Progenitor cell of endocrine pancreas (in vitro differentiated cells): ENCODE results near the gene SLC6A6. TPM values are rescaled to one million over a fixed set of nuclear protein-coding genes. Genes with fewer than 3 reads are reported as not detected.

Experiments
- DNase-seq: peaks from one replicate; pipeline ENCODE4 v3.0.0; 2021; ENCODE audit warnings: low spot score; ENCODE audit not compliant: unreplicated experiment
- H3K27ac Mint-ChIP-seq: 2 replicates; pipeline ENCODE4 v1.8.0; 2021; ENCODE audit warnings: mild to moderate bottlenecking, moderate library complexity, mixed read lengths
- H3K27me3 Mint-ChIP-seq: 2 replicates; pipeline ENCODE4 v1.8.0; 2021; ENCODE audit warnings: mixed read lengths
- H3K36me3 Mint-ChIP-seq: 2 replicates; pipeline ENCODE4 v1.8.0; 2022; ENCODE audit warnings: mixed read lengths; ENCODE audit not compliant: insufficient read depth
- H3K4me1 Mint-ChIP-seq: 2 replicates; pipeline ENCODE4 v1.8.0; 2021; ENCODE audit warnings: low read depth, mixed read lengths
- H3K4me3 Mint-ChIP-seq: 2 replicates; pipeline ENCODE4 v1.8.0; 2021; ENCODE audit warnings: low read depth, mild to moderate bottlenecking, moderate library complexity, mixed read lengths
- H3K9me3 Mint-ChIP-seq: 2 replicates; pipeline ENCODE4 v1.8.0; 2021; ENCODE audit warnings: low read depth, mixed read lengths
- total RNA-seq: library from RNA; stranded (reverse); gene quantifications from 2 replicates; pipeline ENCODE4 v1.2.1, GENCODE V29; 2021
- TF ChIP-seq, protein P1 (sequence below): fragments of 200-600 bp; sonication (generic); IDR thresholded peaks from one replicate; pipeline ENCODE4 v1.5.0; 2021; ENCODE audit warnings: antibody characterized with exemption, mild to moderate bottlenecking; ENCODE audit not compliant: unreplicated experiment

The SLC6A6 gene
- total RNA-seq, 1 donor from 2014 or later = 23.8 TPM

DNA sequence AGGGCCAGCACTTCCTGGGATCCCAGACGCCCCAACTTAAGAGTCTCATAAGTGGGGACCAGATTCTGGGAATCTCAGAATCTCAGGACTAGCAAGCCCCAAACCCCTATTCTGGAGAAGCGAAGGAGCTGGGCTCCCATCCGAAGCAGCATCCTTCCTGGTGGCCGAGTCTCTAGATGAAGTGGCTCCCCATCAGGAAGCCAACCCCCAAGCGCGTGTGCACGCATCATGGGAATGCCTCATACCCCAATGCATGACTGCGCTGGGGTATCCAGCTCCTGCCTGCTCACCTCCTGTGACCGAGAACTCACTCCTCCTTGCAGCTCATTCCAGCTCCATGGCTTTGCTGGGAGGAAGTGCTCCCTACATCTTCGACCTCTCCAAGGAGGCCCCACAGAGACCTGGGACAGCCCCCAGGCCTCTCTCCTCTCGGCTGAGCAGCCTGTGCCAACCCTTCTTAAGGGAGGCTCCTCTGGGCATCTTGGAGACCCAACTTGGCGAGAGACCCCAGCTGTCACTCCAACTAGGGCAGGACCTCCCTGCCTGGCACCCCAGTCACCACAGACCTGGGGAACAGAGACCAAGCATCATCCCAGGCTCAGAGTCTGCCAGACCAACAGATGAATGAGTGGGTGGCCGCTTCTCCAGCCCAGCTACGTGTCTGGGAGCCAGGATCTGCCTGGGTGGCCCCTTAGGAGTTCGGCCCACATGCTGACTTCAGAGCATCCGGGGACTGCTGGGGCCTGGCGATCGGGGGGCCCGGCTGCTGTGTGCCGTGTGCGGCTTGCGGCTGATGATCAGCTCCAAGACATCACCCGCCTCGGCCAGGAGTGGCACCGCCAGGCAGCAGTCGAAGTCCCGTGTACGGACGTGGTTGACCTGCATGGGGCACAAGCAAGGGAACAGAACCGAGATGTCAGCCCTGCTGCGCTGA, 90.8 kb downstream of the SLC6A6 start:
- Mint-ChIP-seq H3K27ac (no peak overlapping the region), H3K4me3 (no peak overlapping the region), H3K27me3 (peaks cover 3% of the 10 kb centered on the region), H3K4me1 (no peaks in the 10 kb centered on the region), H3K9me3 (no peaks in the 10 kb centered on the region), H3K36me3 (peaks cover 2% of the 10 kb centered on the region)
- TF ChIP-seq, protein P1, sequence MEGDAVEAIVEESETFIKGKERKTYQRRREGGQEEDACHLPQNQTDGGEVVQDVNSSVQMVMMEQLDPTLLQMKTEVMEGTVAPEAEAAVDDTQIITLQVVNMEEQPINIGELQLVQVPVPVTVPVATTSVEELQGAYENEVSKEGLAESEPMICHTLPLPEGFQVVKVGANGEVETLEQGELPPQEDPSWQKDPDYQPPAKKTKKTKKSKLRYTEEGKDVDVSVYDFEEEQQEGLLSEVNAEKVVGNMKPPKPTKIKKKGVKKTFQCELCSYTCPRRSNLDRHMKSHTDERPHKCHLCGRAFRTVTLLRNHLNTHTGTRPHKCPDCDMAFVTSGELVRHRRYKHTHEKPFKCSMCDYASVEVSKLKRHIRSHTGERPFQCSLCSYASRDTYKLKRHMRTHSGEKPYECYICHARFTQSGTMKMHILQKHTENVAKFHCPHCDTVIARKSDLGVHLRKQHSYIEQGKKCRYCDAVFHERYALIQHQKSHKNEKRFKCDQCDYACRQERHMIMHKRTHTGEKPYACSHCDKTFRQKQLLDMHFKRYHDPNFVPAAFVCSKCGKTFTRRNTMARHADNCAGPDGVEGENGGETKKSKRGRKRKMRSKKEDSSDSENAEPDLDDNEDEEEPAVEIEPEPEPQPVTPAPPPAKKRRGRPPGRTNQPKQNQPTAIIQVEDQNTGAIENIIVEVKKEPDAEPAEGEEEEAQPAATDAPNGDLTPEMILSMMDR = no peak
- no peak for DNase-seq

DNA sequence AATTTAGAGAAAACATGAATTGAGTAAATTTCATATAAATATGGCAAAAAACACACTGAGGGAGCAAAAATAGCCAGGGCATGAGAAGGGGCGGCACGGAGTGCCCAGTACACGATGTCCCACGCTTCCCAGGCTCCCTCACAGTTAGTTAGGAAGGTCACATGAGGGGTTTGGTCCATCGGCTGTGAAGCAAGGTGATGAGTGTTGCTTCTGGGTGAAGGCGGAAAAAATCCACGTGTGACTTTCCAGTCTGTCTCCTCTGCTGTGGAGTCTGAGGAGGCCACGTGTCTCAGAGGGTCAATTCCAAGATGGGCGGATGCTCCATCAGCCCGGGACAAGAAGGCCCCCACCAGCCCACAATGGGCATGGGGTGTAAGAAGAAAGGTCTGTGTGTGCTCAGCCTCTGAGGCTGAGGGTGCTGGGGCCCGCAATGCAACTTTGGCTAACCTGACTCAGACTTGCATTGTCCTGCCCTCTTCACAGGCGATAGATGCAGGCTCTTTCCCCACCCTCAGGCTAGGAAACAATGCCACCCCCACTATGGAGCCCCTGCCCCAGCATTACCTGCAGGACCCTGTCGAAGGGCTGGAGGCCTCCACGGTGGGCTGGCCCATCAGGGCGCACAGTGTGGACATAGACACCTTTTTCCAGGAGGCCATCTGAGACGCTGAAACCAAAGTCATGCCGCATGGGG, 92.0 kb downstream of the SLC6A6 start:
- Mint-ChIP-seq H3K4me1 (no peaks in the 10 kb centered on the region), H3K4me3 (no peak overlapping the region), H3K36me3 (peaks cover 2% of the 10 kb centered on the region), H3K27me3 (peaks cover 3% of the 10 kb centered on the region), H3K9me3 (no peaks in the 10 kb centered on the region), H3K27ac (no peak overlapping the region)
- TF ChIP-seq, protein P1 = no peak
- DNase-seq = no peak

- peaks cover 3% of the 10 kb centered on the region for H3K27me3 Mint-ChIP-seq
- no peak for DNase-seq
- H3K4me1 Mint-ChIP-seq = no peaks in the 10 kb centered on the region
- TF ChIP-seq, protein P1 = no peak
- peaks cover 4% of the 10 kb centered on the region for H3K36me3 Mint-ChIP-seq
- no peak overlapping the region for H3K4me3 Mint-ChIP-seq
- H3K9me3 Mint-ChIP-seq = peaks cover under 1% of the 10 kb centered on the region
- H3K27ac Mint-ChIP-seq = no peak overlapping the region
Measured at GRCh38 chr3:14494973-14495300, 92.5 kb downstream of the SLC6A6 start.

GRCh38 chr3:14496351-14496750, 93.9 kb downstream of the SLC6A6 start:
- no peak for DNase-seq
- H3K27ac Mint-ChIP-seq = no peak overlapping the region
- peaks cover 9% of the 10 kb centered on the region for H3K36me3 Mint-ChIP-seq
- TF ChIP-seq, protein P1 = no peak
- peaks cover 3% of the 10 kb centered on the region for H3K27me3 Mint-ChIP-seq
- H3K4me3 Mint-ChIP-seq = no peak overlapping the region
- H3K9me3 Mint-ChIP-seq = peaks cover 10% of the 10 kb centered on the region
- no peaks in the 10 kb centered on the region for H3K4me1 Mint-ChIP-seq

- Mint-ChIP-seq H3K36me3 (peaks cover 10% of the 10 kb centered on the region), H3K4me1 (no peaks in the 10 kb centered on the region), H3K27me3 (peaks cover 3% of the 10 kb centered on the region), H3K9me3 (peaks cover 13% of the 10 kb centered on the region), H3K4me3 (no peak overlapping the region), H3K27ac (no peak overlapping the region)
- TF ChIP-seq, protein P1 = no peak
- DNase-seq = no peak
Measured at GRCh38 chr3:14497321-14497720, 94.9 kb downstream of the SLC6A6 start.
